Measurements from ENCODE around the gene NFIL3.
"Not testable (repeated sequence)": the region's sequence is repeated elsewhere in the genome, so short reads cannot be mapped to it uniquely, and the experiment has no call there.

NFIL3 gene

GRCh38 chr9:91423785-91424402, at the start of gene NFIL3:
Gene NFIL3, minus strand, starts transcription at chr9:91423832. Its CDS starts 13,098 bp downstream, at chr9:91410734.
- peak; percentile 33 to 38 (median 34) for DNase-seq

GRCh38 chr9:91471524-91471923, 47.9 kb upstream of the NFIL3 start:
- DNase-seq, result not testable (repeated sequence)

GRCh38 chr9:91465420-91465819, 41.8 kb upstream of the NFIL3 start:
- DNase-seq, result no peak

GRCh38 chr9:91458906-91459305, 35.3 kb upstream of the NFIL3 start:
- DNase-seq, result no peak

GRCh38 chr9:91452844-91453243, 29.2 kb upstream of the NFIL3 start:
- DNase-seq, result no peak

- DNase-seq, result no peak
Observed at GRCh38 chr9:91451431-91452270, 28.0 kb upstream of the NFIL3 start.

- DNase-seq, result no peak
Observed at GRCh38 chr9:91445135-91445534, 21.5 kb upstream of the NFIL3 start.

GRCh38 chr9:91443994-91444392, 20.4 kb upstream of the NFIL3 start:
- no peak for DNase-seq

GRCh38 chr9:91443321-91443993, 19.8 kb upstream of the NFIL3 start:
- DNase-seq, result no peak

- DNase-seq, result no peak
Observed at GRCh38 chr9:91436841-91437240, 13.2 kb upstream of the NFIL3 start.

- no peak for DNase-seq
Observed at GRCh38 chr9:91433180-91433579, 9.5 kb upstream of the NFIL3 start.

- no peak for DNase-seq
Observed at GRCh38 chr9:91431485-91431884, 7.9 kb upstream of the NFIL3 start.

- DNase-seq, result no peak
Observed at GRCh38 chr9:91429501-91429900, 5.9 kb upstream of the NFIL3 start.

- no peak for DNase-seq
Observed at GRCh38 chr9:91428927-91429351, 5.3 kb upstream of the NFIL3 start.

- DNase-seq, result no peak
Observed at GRCh38 chr9:91428436-91428835, 4.8 kb upstream of the NFIL3 start.

GRCh38 chr9:91427873-91428272, 4.2 kb upstream of the NFIL3 start:
- no peak for DNase-seq

GRCh38 chr9:91426123-91426745, 2.6 kb upstream of the NFIL3 start:
- no peak for DNase-seq

GRCh38 chr9:91425271-91425670, 1.6 kb upstream of the NFIL3 start:
- DNase-seq, result no peak

- DNase-seq, result peak in 2 of 4 experiments; percentile 12 to 18
Observed at GRCh38 chr9:91424403-91425176, 958 bp upstream of the NFIL3 start.

GRCh38 chr9:91422758-91423711, 597 bp downstream of the NFIL3 start:
- DNase-seq, result peak; percentile 18 to 38 (median 32)
